ENCODE results near the gene FMNL2. TPM values are rescaled to one million over a fixed set of nuclear protein-coding genes. Genes with fewer than 3 reads are reported as not detected.

Gene FMNL2
- total RNA-seq, 1 experiment from 2014 or later, result 33.6 TPM

- H3K4me3 Mint-ChIP-seq, result no peak overlapping the region
- Histone ChIP-seq H3K79me1 (ENCODE audit: insufficient read depth, low read depth, low read length, poor library complexity, severe bottlenecking) (no peaks in the 10 kb centered on the region), H3K23me2 (ENCODE audit: insufficient read length, low read depth, low read length, poor library complexity, severe bottlenecking) (no peaks in the 10 kb centered on the region), H4K8ac (replicated peaks; ENCODE audit: insufficient read length, low read depth, low read length) (no peak overlapping the region), H3K4me2 (ENCODE audit: insufficient read depth, insufficient read length, low read length) (no peak overlapping the region), H3T11ph (ENCODE audit: low read length) (no peak overlapping the region), H3K14ac (ENCODE audit: insufficient read depth, low read length) (no peak overlapping the region), H4K20me1 (ENCODE audit: control insufficient read depth, insufficient read depth, insufficient read length) (no peaks in the 10 kb centered on the region), H3K56ac (ENCODE audit: insufficient read length, low read depth, low read length) (no peak overlapping the region), H3K27me3 (ENCODE audit: insufficient read depth, low read length) (no peaks in the 10 kb centered on the region), H3K79me2 (ENCODE audit: insufficient read depth, low read length) (no peaks in the 10 kb centered on the region), H3K18ac (ENCODE audit: insufficient read length, low read depth, low read length) (no peak overlapping the region), H2BK15ac (ENCODE audit: low read depth, low read length) (no peak overlapping the region), H2AFZ (ENCODE audit: low read length) (no peak overlapping the region), H2AK5ac (ENCODE audit: insufficient read length, low read length) (no peak overlapping the region), H2BK12ac (ENCODE audit: insufficient read length, low read depth, low read length) (no peak overlapping the region), H3K27ac (ENCODE audit: insufficient read length, low read depth, low read length) (no peak overlapping the region), H3K4ac (ENCODE audit: low read depth, low read length) (no peak overlapping the region), H3K9ac (ENCODE audit: extremely low read depth, insufficient read length, low read length) (no peak overlapping the region), H4K91ac (ENCODE audit: insufficient read length, low read depth, low read length) (no peak overlapping the region), H4K5ac (ENCODE audit: insufficient read length, low read depth, low read length) (no peak overlapping the region), H2BK5ac (ENCODE audit: insufficient read length, low read length) (no peak overlapping the region), H2BK120ac (ENCODE audit: low read depth, low read length, poor library complexity, severe bottlenecking) (no peak overlapping the region), H3K9me3 (ENCODE audit: control insufficient read depth, low read depth, low read length) (no peaks in the 10 kb centered on the region), H3K4me1 (ENCODE audit: insufficient read depth, low read length) (no peaks in the 10 kb centered on the region), H3K23ac (ENCODE audit: insufficient read length, low read depth, low read length) (no peak overlapping the region), H2BK20ac (ENCODE audit: low read depth, low read length, poor library complexity, severe bottlenecking) (no peak overlapping the region)
- no peak for DNase-seq
- H3K27me3 Mint-ChIP-seq (ENCODE audit: low read depth), result no peaks in the 10 kb centered on the region
- H3K9me3 Mint-ChIP-seq, result no peaks in the 10 kb centered on the region; a peak in 1 of 5 replicates
- no peak overlapping the region; a peak in 1 of 7 replicates for H3K27ac Mint-ChIP-seq
- H3K4me1 Mint-ChIP-seq, result no peaks in the 10 kb centered on the region
- WGBS (ENCODE audit: extremely low coverage, insufficient read length, low lambda C conversion rate), result no CpG with 5 or more reads among the region's 9 CpGs
- H3K36me3 Mint-ChIP-seq (ENCODE audit: insufficient read depth in 1 of 3, low read depth in 3 of 3), result peaks cover 12 to 53% (median 42%) of the 10 kb centered on the region in 3 experiments; a peak in 6 of 7 replicates
- TF ChIP-seq CTCF (conservative IDR thresholded peaks at IDR 0.05), result no peak
These were observed 286.0 kb downstream of the FMNL2 start for GRCh38 chr2:152620985-152621384.

Data from H9 (cell line).